Smooth muscle cell (in vitro differentiated cells): ENCODE measurements around the gene OTOP2. TPM values are rescaled to one million over a fixed set of nuclear protein-coding genes. Genes with fewer than 3 reads are reported as not detected.
"Not testable (repeated sequence)": the region's sequence is repeated elsewhere in the genome, so short reads cannot be mapped to it uniquely, and the experiment has no call there.

Experiments
- DNase-seq: peaks from one replicate; lab custom pipeline; 2025; ENCODE audit not compliant: unreplicated experiment; lab: John Stamatoyannopoulos, UW
- H2AFZ ChIP-seq: fragments of 200-600 bp; sonication (generic); 2 replicates; pipeline ENCODE4 v1.6.0; 2016; ENCODE audit warnings: antibody characterized with exemption, low read depth, mild to moderate bottlenecking
- H3F3A ChIP-seq: fragments of 200-600 bp; sonication (generic); 2 replicates; pipeline ENCODE4 v1.6.0; 2017; ENCODE audit warnings: antibody characterized with exemption, low read depth
- H3K27ac ChIP-seq: fragments of 200-600 bp; sonication (generic); 2 replicates; pipeline ENCODE4 v1.5.1; 2016; ENCODE audit warnings: low read depth, mild to moderate bottlenecking
- H3K27me3 ChIP-seq: fragments of 200-600 bp; sonication (generic); 2 replicates; pipeline ENCODE4 v1.6.1; 2016; ENCODE audit warnings: low read depth, mild to moderate bottlenecking
- H3K36me3 ChIP-seq: fragments of 200-600 bp; sonication (generic); 2 replicates; pipeline ENCODE4 v1.5.1; 2016; ENCODE audit warnings: low read depth
- H3K4me1 ChIP-seq: fragments of 200-600 bp; sonication (generic); 2 replicates; pipeline ENCODE4 v1.5.1; 2016; ENCODE audit warnings: low read depth
- H3K4me2 ChIP-seq: fragments of 200-600 bp; sonication (generic); 2 replicates; pipeline ENCODE4 v1.6.0; 2016; ENCODE audit warnings: mild to moderate bottlenecking
- H3K4me3 ChIP-seq: fragments of 200-600 bp; sonication (generic); 2 replicates; pipeline ENCODE4 v1.5.1; 2016; ENCODE audit warnings: mild to moderate bottlenecking
- H3K79me2 ChIP-seq: fragments of 200-600 bp; sonication (generic); 2 replicates; pipeline ENCODE4 v1.6.0; 2016; ENCODE audit warnings: low read depth, mild to moderate bottlenecking
- H3K9ac ChIP-seq: fragments of 200-600 bp; sonication (generic); 2 replicates; pipeline ENCODE4 v1.6.0; 2016; ENCODE audit warnings: low read depth
- H3K9me3 ChIP-seq: fragments of 200-600 bp; sonication (generic); replicated peaks from 2 replicates; pipeline ENCODE4 v1.5.1; 2016; ENCODE audit warnings: low read depth
- H4K20me1 ChIP-seq: fragments of 200-600 bp; sonication (generic); 2 replicates; pipeline ENCODE4 v1.6.0; 2016; ENCODE audit warnings: low read depth
- WGBS: methylation state at CpG from one replicate; pipeline ENCODE4 v1.1.7; 2016; ENCODE audit warnings: low lambda C conversion rate; 5-methylcytosine and 5-hydroxymethylcytosine counted together
- polyA plus RNA-seq: library from polyadenylated mRNA; unstranded; fragments of >200 nt; fragmentation: Nextera tagmentation; extraction: Ambion mirVana; gene quantifications from 2 replicates; pipeline ENCODE4 v1.2.1, GENCODE V29; 2016
- total RNA-seq: library from RNA; depleted of rRNA; stranded (reverse); fragments of >200 nt; gene quantifications from 2 replicates; pipeline ENCODE4 v1.2.3, GENCODE V29; 2014
- TF ChIP-seq, protein P1 (sequence below): fragments of 200-600 bp; sonication (generic); IDR thresholded peaks from 2 replicates; pipeline ENCODE4 v1.5.1; 2017; ENCODE audit warnings: borderline replicate concordance, mild to moderate bottlenecking, antibody characterized with exemption; ENCODE audit not compliant: insufficient read depth, poor library complexity, severe bottlenecking

Gene OTOP2
- total and polyA plus RNA-seq, 2 experiments from 2014 or later: not detected

DNA sequence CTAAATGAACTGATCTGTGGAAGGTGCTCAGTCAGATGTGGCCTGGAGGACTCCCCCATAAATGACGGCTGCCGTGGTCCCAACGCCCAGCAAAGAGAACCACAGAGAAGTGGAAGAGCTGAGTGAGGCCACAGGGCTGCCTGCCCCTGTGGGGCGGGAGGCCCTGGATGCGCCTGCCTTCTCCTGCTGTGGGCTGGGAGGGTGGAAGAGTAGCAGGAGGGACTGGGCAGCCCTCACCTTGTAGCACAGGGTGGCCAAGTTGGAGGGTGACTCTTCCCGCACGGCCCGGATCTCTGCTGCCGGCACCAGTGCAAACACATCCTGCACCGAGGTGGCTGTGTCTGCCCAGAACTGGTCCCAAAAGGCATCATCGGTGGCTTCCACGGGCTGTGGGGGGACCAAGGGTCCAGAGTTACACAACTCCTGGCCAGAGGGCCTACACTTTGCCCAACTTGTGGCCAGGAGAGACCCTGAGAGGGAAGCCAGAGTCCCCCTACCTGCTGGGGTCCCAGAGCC lies 40.2 kb downstream of the OTOP2 start:
- no peaks in the 10 kb centered on the region for H3K27me3 ChIP-seq
- no peak overlapping the region for H3K27ac ChIP-seq
- no peak overlapping the region for H3K9ac ChIP-seq
- H3K36me3 ChIP-seq: no peaks in the 10 kb centered on the region
- no peaks in the 10 kb centered on the region for H4K20me1 ChIP-seq
- WGBS: 89% methylated on average over 12 of the region's 12 CpGs
- no peak overlapping the region for H2AFZ ChIP-seq
- H3K4me1 ChIP-seq: no peaks in the 10 kb centered on the region
- H3K9me3 ChIP-seq: no peaks in the 10 kb centered on the region
- H3K79me2 ChIP-seq: no peaks in the 10 kb centered on the region
- no peaks in the 10 kb centered on the region for H3F3A ChIP-seq
- TF ChIP-seq, protein P1, sequence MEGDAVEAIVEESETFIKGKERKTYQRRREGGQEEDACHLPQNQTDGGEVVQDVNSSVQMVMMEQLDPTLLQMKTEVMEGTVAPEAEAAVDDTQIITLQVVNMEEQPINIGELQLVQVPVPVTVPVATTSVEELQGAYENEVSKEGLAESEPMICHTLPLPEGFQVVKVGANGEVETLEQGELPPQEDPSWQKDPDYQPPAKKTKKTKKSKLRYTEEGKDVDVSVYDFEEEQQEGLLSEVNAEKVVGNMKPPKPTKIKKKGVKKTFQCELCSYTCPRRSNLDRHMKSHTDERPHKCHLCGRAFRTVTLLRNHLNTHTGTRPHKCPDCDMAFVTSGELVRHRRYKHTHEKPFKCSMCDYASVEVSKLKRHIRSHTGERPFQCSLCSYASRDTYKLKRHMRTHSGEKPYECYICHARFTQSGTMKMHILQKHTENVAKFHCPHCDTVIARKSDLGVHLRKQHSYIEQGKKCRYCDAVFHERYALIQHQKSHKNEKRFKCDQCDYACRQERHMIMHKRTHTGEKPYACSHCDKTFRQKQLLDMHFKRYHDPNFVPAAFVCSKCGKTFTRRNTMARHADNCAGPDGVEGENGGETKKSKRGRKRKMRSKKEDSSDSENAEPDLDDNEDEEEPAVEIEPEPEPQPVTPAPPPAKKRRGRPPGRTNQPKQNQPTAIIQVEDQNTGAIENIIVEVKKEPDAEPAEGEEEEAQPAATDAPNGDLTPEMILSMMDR: no peak
- DNase-seq: no peak
- H3K4me3 ChIP-seq: no peak overlapping the region
- H3K4me2 ChIP-seq: no peak overlapping the region

GRCh38 chr17:74964988-74965622 lies 41.0 kb downstream of the OTOP2 start:
- Histone ChIP-seq H3K79me2 (no peaks in the 10 kb centered on the region), H3K9me3 (no peaks in the 10 kb centered on the region), H3F3A (no peaks in the 10 kb centered on the region), H3K9ac (no peak overlapping the region), H3K4me2 (no peak overlapping the region), H4K20me1 (no peaks in the 10 kb centered on the region), H3K27ac (no peak overlapping the region), H3K27me3 (no peaks in the 10 kb centered on the region), H2AFZ (no peak overlapping the region), H3K4me1 (no peaks in the 10 kb centered on the region), H3K4me3 (no peak overlapping the region), H3K36me3 (no peaks in the 10 kb centered on the region)
- WGBS: 84% methylated on average over 14 of the region's 14 CpGs
- no peak for DNase-seq
- TF ChIP-seq, protein P1: no peak

DNA sequence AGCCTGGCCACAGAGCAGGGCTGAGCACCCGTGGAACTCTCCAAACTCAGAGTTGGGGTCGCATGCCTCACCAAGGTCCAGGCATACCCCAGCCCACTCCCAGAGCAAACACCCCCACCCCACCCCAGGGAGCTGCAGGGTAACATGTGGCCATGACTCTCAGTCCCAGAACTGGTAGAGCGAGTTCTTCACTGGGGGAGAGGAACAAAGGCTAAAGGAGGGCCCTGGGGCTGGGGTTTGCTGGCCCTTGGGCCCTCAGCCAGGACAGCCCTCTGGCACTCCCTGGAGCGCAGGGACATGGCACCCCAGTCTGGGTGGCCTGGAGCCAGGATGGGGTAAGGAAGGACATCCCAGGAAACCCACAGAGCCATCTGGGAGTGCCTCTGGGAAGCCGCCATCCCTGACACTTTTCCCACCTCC lies 44.3 kb downstream of the OTOP2 start:
- no peak for DNase-seq
- H3K4me2 ChIP-seq: no peak overlapping the region
- H2AFZ ChIP-seq: no peak overlapping the region
- no peak overlapping the region for H3K27ac ChIP-seq
- H3K9ac ChIP-seq: no peak overlapping the region
- H3K9me3 ChIP-seq: no peaks in the 10 kb centered on the region
- no peaks in the 10 kb centered on the region for H3K36me3 ChIP-seq
- WGBS: 78% methylated on average over 5 of the region's 5 CpGs
- H3K4me1 ChIP-seq: no peaks in the 10 kb centered on the region
- TF ChIP-seq, protein P1: no peak
- peaks cover 23% of the 10 kb centered on the region for H3K27me3 ChIP-seq
- H3F3A ChIP-seq: no peaks in the 10 kb centered on the region
- H3K4me3 ChIP-seq: no peak overlapping the region
- H4K20me1 ChIP-seq: no peaks in the 10 kb centered on the region
- no peaks in the 10 kb centered on the region for H3K79me2 ChIP-seq

DNA sequence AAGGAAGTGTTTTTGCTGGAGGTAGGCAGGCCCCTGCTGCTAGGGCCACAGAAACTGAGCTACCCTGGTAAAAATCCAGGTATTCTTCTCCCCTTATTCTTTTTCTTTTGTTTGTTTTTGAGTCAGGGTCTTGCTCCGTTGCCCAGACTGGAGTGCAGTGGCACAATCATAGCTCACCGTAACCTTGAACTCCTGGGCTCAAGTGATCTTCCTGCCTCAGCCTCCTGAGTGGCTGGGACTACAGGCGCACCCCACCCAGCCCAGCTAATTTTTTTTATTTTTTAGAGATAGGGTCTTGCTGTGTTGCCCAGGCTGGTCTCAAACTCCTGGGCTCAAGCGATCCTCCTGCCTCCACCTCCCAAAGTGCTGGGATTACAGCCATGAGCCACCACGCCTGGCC lies 45.4 kb downstream of the OTOP2 start:
- H3K27ac ChIP-seq, H2AFZ ChIP-seq, DNase-seq, H3K9me3 ChIP-seq, H3K4me1 ChIP-seq, H4K20me1 ChIP-seq, H3K79me2 ChIP-seq, H3K9ac ChIP-seq, H3F3A ChIP-seq, H3K36me3 ChIP-seq, H3K4me3 ChIP-seq, H3K4me2 ChIP-seq: not testable (repeated sequence)
- H3K27me3 ChIP-seq: peaks cover 34% of the 10 kb centered on the region
- WGBS: 98% methylated on average over 5 of the region's 5 CpGs
